Ishikawa (cell line): ENCODE data around the gene ZBTB7C.

ENCODE experiments used
- CEBPB ChIP-seq: IDR thresholded peaks from 2 replicates; pipeline ENCODE4 v1.6.1; 2012
- CREB1 ChIP-seq: IDR thresholded peaks from 2 replicates; pipeline ENCODE4 v1.6.1; 2012; ENCODE audit warnings: low read depth
- EGR1 ChIP-seq: IDR thresholded peaks from 2 replicates; pipeline ENCODE4 v1.6.1; 2012
- EP300 ChIP-seq: IDR thresholded peaks from 2 replicates; pipeline ENCODE4 v1.6.1; 2012; ENCODE audit warnings: borderline replicate concordance
- FOXM1 ChIP-seq: IDR thresholded peaks from 2 replicates; pipeline ENCODE4 v1.6.1; 2012; ENCODE audit warnings: low read depth, borderline replicate concordance
- NFIC ChIP-seq: IDR thresholded peaks from 2 replicates; pipeline ENCODE4 v1.6.1; 2012
- RAD21 ChIP-seq: IDR thresholded peaks from 2 replicates; pipeline ENCODE4 v1.6.1; 2012; ENCODE audit warnings: low read depth
- TAF1 ChIP-seq: IDR thresholded peaks from 2 replicates; pipeline ENCODE4 v1.6.1; 2012; ENCODE audit warnings: low read depth, mild to moderate bottlenecking
- TCF12 ChIP-seq: IDR thresholded peaks from 2 replicates; pipeline ENCODE4 v1.6.1; 2012; ENCODE audit warnings: low read depth
- TEAD4 ChIP-seq: IDR thresholded peaks from 2 replicates; pipeline ENCODE4 v1.6.1; 2012
- USF1 ChIP-seq: IDR thresholded peaks from 2 replicates; pipeline ENCODE4 v1.6.1; 2012
- YY1 ChIP-seq: IDR thresholded peaks from 2 replicates; pipeline ENCODE4 v1.6.1; 2012; ENCODE audit warnings: low read depth
- ZBTB7A ChIP-seq: IDR thresholded peaks from 2 replicates; pipeline ENCODE4 v1.6.1; 2012; ENCODE audit warnings: low read depth
- TF ChIP-seq, protein P1 (sequence below): IDR thresholded peaks from 2 replicates; pipeline ENCODE4 v1.6.1; 2012
- TF ChIP-seq, protein P2 (sequence below): IDR thresholded peaks from 2 replicates; pipeline ENCODE4 v1.6.1; 2012; ENCODE audit warnings: low read depth, mild to moderate bottlenecking

ZBTB7C gene

GRCh38 chr18:48095726-48096125 lies 313.5 kb downstream of the ZBTB7C start:
- TF ChIP-seq EGR1 (no peak), TCF12 (no peak), YY1 (no peak), CREB1 (no peak), FOXM1 (no peak), ZBTB7A (no peak), USF1 (no peak), TAF1 (no peak), EP300 (no peak), NFIC (no peak), TEAD4 (no peak), CEBPB (no peak), RAD21 (no peak)
- TF ChIP-seq, protein P1, sequence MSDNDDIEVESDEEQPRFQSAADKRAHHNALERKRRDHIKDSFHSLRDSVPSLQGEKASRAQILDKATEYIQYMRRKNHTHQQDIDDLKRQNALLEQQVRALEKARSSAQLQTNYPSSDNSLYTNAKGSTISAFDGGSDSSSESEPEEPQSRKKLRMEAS: no peak
- TF ChIP-seq, protein P2, sequence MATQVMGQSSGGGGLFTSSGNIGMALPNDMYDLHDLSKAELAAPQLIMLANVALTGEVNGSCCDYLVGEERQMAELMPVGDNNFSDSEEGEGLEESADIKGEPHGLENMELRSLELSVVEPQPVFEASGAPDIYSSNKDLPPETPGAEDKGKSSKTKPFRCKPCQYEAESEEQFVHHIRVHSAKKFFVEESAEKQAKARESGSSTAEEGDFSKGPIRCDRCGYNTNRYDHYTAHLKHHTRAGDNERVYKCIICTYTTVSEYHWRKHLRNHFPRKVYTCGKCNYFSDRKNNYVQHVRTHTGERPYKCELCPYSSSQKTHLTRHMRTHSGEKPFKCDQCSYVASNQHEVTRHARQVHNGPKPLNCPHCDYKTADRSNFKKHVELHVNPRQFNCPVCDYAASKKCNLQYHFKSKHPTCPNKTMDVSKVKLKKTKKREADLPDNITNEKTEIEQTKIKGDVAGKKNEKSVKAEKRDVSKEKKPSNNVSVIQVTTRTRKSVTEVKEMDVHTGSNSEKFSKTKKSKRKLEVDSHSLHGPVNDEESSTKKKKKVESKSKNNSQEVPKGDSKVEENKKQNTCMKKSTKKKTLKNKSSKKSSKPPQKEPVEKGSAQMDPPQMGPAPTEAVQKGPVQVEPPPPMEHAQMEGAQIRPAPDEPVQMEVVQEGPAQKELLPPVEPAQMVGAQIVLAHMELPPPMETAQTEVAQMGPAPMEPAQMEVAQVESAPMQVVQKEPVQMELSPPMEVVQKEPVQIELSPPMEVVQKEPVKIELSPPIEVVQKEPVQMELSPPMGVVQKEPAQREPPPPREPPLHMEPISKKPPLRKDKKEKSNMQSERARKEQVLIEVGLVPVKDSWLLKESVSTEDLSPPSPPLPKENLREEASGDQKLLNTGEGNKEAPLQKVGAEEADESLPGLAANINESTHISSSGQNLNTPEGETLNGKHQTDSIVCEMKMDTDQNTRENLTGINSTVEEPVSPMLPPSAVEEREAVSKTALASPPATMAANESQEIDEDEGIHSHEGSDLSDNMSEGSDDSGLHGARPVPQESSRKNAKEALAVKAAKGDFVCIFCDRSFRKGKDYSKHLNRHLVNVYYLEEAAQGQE: no peak

GRCh38 chr18:48093104-48093503 lies 316.1 kb downstream of the ZBTB7C start:
- TF ChIP-seq EP300 (no peak), TCF12 (no peak)
- TF ChIP-seq, protein P1: no peak

DNA sequence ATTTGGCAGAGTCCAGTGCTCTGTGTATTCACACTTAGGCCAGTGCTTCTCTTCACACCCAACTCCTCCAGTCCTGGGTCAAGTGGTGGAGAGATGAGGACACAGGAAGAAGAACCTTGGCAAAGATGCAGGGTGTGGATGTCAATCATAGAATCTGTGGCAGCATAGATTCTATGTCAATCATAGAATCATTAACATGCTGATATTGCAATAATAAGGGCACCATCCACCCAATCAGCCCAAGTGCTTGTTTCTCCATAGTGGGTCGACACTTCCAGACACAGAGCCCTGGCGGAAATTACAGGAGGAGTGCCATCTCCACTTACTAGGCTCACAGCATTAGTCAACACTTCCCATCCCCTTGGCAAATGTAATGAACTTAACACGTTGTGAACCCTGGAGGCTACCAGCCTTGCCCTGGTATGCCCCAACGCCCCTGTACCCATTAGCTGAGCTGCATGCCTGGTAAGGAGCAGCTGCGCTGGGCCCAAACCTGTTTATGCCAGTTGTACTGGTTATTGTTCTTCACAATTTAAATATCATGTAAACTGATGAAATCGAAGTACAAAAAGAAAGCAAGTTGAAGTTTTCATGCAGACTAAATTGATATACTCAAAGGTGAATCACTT lies 317.2 kb downstream of the ZBTB7C start:
- TF ChIP-seq FOXM1 (no peak), EP300 (no peak), TCF12 (no peak), CREB1 (no peak), EGR1 (no peak), USF1 (no peak), CEBPB (no peak), TEAD4 (no peak), YY1 (no peak), TAF1 (no peak), RAD21 (no peak)

DNA sequence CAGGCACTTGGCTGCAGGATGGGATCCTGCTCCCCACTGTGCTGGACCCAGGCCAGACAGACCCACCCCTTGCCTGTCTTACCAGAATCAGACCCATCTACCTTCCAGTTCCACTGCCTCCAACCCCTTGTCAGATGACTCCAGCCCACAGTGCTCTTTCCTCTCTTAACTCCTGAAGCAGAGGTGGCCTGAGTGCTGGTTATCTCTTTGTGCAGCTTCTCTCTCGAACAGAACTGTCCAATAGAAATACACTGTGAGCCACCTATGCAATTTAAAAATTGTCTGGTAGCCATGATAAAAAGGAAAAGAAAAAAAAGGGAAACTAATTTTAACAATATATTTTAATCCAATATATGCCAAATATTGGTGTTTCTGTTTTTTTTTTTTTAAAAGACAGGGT lies 318.5 kb downstream of the ZBTB7C start:
- TF ChIP-seq TCF12 (no peak), RAD21 (no peak), TAF1 (no peak), EGR1 (no peak), USF1 (no peak), EP300 (no peak), CEBPB (no peak), FOXM1 (no peak), NFIC (no peak), ZBTB7A (no peak), TEAD4 (no peak), CREB1 (no peak), YY1 (no peak)
- TF ChIP-seq, protein P1: no peak
- TF ChIP-seq, protein P2: no peak

DNA sequence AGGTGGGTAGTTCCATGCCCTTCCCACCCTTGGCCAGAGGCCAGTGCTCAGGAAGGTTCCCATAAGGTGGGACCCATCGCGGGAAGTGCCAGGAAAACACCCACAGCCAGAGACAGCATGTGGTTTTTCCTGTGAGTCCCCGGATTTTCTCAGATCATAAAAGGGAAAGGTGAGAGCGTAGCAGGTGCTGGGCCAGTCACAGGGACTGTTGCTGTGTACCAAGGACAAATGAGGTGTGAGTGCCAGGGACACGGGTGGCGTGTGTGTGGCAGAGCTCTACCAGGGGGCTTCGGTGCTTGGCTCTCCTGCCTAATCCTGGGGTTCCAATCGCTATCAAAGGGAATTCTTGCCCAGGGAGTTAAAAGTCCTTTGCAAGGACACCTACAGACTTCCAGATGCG lies 319.2 kb downstream of the ZBTB7C start:
- TF ChIP-seq YY1: no peak
- no peak for TF ChIP-seq CREB1
- no peak for TF ChIP-seq CEBPB
- TF ChIP-seq USF1: no peak
- TF ChIP-seq TAF1: no peak
